CD14-positive monocyte (primary cell): Measurements from ENCODE around the gene CDH18. TPM values are rescaled to one million over a fixed set of nuclear protein-coding genes. Genes with fewer than 3 reads are reported as not detected.

Experiments
- DNase-seq, 3 donors: peaks; one replicate each; pipeline ENCODE4 v3.0.0-alpha.2; 2011 to 2022
- H2AFZ ChIP-seq: 2 replicates; pipeline ENCODE4 v1.6.0; 2012; ENCODE audit warnings: mild to moderate bottlenecking, low read depth, low read length, inconsistent platforms; ENCODE audit not compliant: insufficient read depth, poor library complexity, severe bottlenecking
- H3K27ac ChIP-seq, 2 donors: 1 replicate in 1 of 2; 2 replicates in 1 of 2; pipeline ENCODE4 v1.5.1; 2012 to 2013; ENCODE audit warnings: low read length in 2 of 2, control low read depth in 1 of 2, inconsistent platforms in 1 of 2, low read depth in 1 of 2, mild to moderate bottlenecking in 1 of 2
- H3K27me3 ChIP-seq, 2 donors: one replicate each; pipeline versions ENCODE4 v1.6.0 to v1.6.1; 2011 to 2013; ENCODE audit warnings: low read length in 2 of 2; ENCODE audit not compliant: control insufficient read depth in 2 of 2, insufficient read depth in 2 of 2
- H3K36me3 ChIP-seq, 2 donors: replicated peaks in 1 of 2; 1 replicate in 1 of 2; 2 replicates in 1 of 2; pipeline versions ENCODE4 v1.5.1 to v1.6.1; 2012 to 2013; ENCODE audit warnings: low read length in 2 of 2, control low read depth in 1 of 2, inconsistent platforms in 1 of 2, mild to moderate bottlenecking in 1 of 2; ENCODE audit not compliant: insufficient read depth in 2 of 2, control insufficient read depth in 1 of 2
- H3K4me1 ChIP-seq, 2 donors: 1 replicate in 1 of 2; 2 replicates in 1 of 2; pipeline versions ENCODE4 v1.5.1 to v1.6.1; 2012 to 2013; ENCODE audit warnings: low read length in 2 of 2, control low read depth in 1 of 2, inconsistent platforms in 1 of 2, mild to moderate bottlenecking in 1 of 2, moderate library complexity in 1 of 2; ENCODE audit not compliant: insufficient read depth in 2 of 2, control insufficient read depth in 1 of 2
- H3K4me2 ChIP-seq: replicated peaks from 2 replicates; pipeline ENCODE3; 2012; ENCODE audit warnings: low read length, moderate library complexity, mild to moderate bottlenecking; ENCODE audit not compliant: poor library complexity, severe bottlenecking; ENCODE audit errors: extremely low read depth
- H3K4me3 ChIP-seq, 3 experiments: fragments of 200-600 bp in 1 of 3; sonication (generic) in 1 of 3; replicated peaks in 1 of 3; 1 replicate in 2 of 3; 2 replicates in 1 of 3; pipeline ENCODE4 v1.5.1; 2011 to 2013; ENCODE audit warnings: low read length in 3 of 3, mild to moderate bottlenecking in 3 of 3, control low read depth in 2 of 3, low read depth in 2 of 3, inconsistent platforms in 1 of 3, moderate library complexity in 1 of 3
- H3K79me2 ChIP-seq: 2 replicates; pipeline ENCODE4 v1.6.0; 2012; ENCODE audit warnings: mild to moderate bottlenecking, control low read depth, inconsistent platforms, low read length, moderate library complexity; ENCODE audit not compliant: insufficient read depth
- H3K9ac ChIP-seq: 2 replicates; pipeline ENCODE4 v1.6.0; 2017; ENCODE audit warnings: low read length, mild to moderate bottlenecking; ENCODE audit not compliant: insufficient read depth, poor library complexity, severe bottlenecking
- H3K9me3 ChIP-seq, 2 donors: replicated peaks in 1 of 2; 1 replicate in 1 of 2; 2 replicates in 1 of 2; pipeline versions ENCODE4 v1.5.1 to v1.6.1; 2012 to 2013; ENCODE audit warnings: low read length in 2 of 2, control low read depth in 1 of 2; ENCODE audit not compliant: control insufficient read depth in 1 of 2, insufficient read depth in 1 of 2
- H4K20me1 ChIP-seq: 2 replicates; pipeline ENCODE4 v1.6.0; 2012; ENCODE audit warnings: mild to moderate bottlenecking, low read length, control low read depth, moderate library complexity; ENCODE audit not compliant: insufficient read depth
- H3K27ac Mint-ChIP-seq, 7 donors: one replicate each; pipeline ENCODE4 v1.8.0; 2020; ENCODE audit warnings: mild to moderate bottlenecking in 7 of 7, mixed read lengths in 7 of 7, moderate library complexity in 6 of 7, inconsistent platforms in 2 of 7
- H3K27me3 Mint-ChIP-seq, 3 donors: one replicate each; pipeline ENCODE4 v1.8.0; 2021 to 2022; ENCODE audit warnings: low read depth in 3 of 3, mild to moderate bottlenecking in 3 of 3, mixed read lengths in 3 of 3, moderate library complexity in 3 of 3, inconsistent platforms in 1 of 3
- H3K36me3 Mint-ChIP-seq, 2 donors: one replicate each; pipeline ENCODE4 v1.8.0; 2020; ENCODE audit warnings: mixed read lengths in 2 of 2, inconsistent platforms in 1 of 2, mild to moderate bottlenecking in 1 of 2
- H3K4me1 Mint-ChIP-seq: one replicate; pipeline ENCODE4 v1.8.0; 2020; ENCODE audit warnings: mild to moderate bottlenecking, mixed read lengths
- H3K4me3 Mint-ChIP-seq, 2 donors: one replicate each; pipeline ENCODE4 v1.8.0; 2020; ENCODE audit warnings: mild to moderate bottlenecking in 2 of 2, mixed read lengths in 2 of 2, moderate library complexity in 1 of 2
- H3K9me3 Mint-ChIP-seq, 7 donors: one replicate each; pipeline ENCODE4 v1.8.0; 2020 to 2022; ENCODE audit warnings: mixed read lengths in 7 of 7, mild to moderate bottlenecking in 6 of 7, moderate library complexity in 6 of 7, inconsistent platforms in 2 of 7
- CTCF ChIP-seq: fragments of 200-600 bp; IDR thresholded peaks from one replicate; pipeline ENCODE4 v1.8.0; 2022; ENCODE audit warnings: antibody characterized with exemption, mild to moderate bottlenecking
- WGBS: methylation state at CpG from one replicate; pipeline ENCODE4 v1.1.5; 2013; ENCODE audit warnings: missing lambda C conversion rate; ENCODE audit not compliant: insufficient coverage; 5-methylcytosine and 5-hydroxymethylcytosine counted together
- intact Hi-C, 2 donors: fragments of 100-400 bp; cut with micrococcal nuclease; formaldehyde crosslinking; loops; one replicate each; pipeline versions ENCODE4 v1.15.0 to v1.15.1; 2023
- polyA plus RNA-seq, 3 donors: library from polyadenylated mRNA; depleted of rRNA in 1 of 3; unstranded in 2 of 3; stranded (reverse) in 1 of 3; fragments of 300-500 nt in 2 of 3; fragments of >200 nt in 1 of 3; fragmentation: Illumina TruSeq in 2 of 3; gene quantifications; 1 replicate in 2 of 3; 2 replicates in 1 of 3; pipeline ENCODE4 v1.2.3, GENCODE V29; 2012 to 2021

CDH18 gene
- polyA plus RNA-seq, 3 donors = not detected

- H3K9me3 Mint-ChIP-seq = peaks cover 0 to 4% (median 0%) of the 10 kb centered on the region in 7 donors
- no peak overlapping the region for H3K27ac Mint-ChIP-seq
- intact Hi-C loops = no loop called here
- H3K27ac ChIP-seq = no peak overlapping the region
- no peak for TF ChIP-seq CTCF
- H2AFZ ChIP-seq = no peak overlapping the region
- H3K36me3 Mint-ChIP-seq = no peaks in the 10 kb centered on the region
- no peaks in the 10 kb centered on the region for H4K20me1 ChIP-seq
- no peaks in the 10 kb centered on the region for H3K27me3 ChIP-seq
- no peaks in the 10 kb centered on the region for H3K27me3 Mint-ChIP-seq
- H3K4me1 ChIP-seq = no peaks in the 10 kb centered on the region
- H3K9ac ChIP-seq = no peak overlapping the region
- H3K9me3 ChIP-seq = peaks cover 0 to 3% of the 10 kb centered on the region in 2 donors
- H3K36me3 ChIP-seq = no peaks in the 10 kb centered on the region
- H3K4me2 ChIP-seq = no peak overlapping the region
- WGBS = no CpG with 5 or more reads among the region's 3 CpGs
- H3K79me2 ChIP-seq = no peaks in the 10 kb centered on the region
- no peak for DNase-seq
- no peaks in the 10 kb centered on the region for H3K4me1 Mint-ChIP-seq
- H3K4me3 ChIP-seq = no peak overlapping the region
- no peak overlapping the region for H3K4me3 Mint-ChIP-seq
These were observed 268.9 kb downstream of the CDH18 start for GRCh38 chr5:19719109-19719508.

GRCh38 chr5:19713740-19714139, 274.3 kb downstream of the CDH18 start:
- no peaks in the 10 kb centered on the region for H3K36me3 ChIP-seq
- intact Hi-C loops = no loop called here
- no peaks in the 10 kb centered on the region for H3K36me3 Mint-ChIP-seq
- no peak overlapping the region for H3K4me2 ChIP-seq
- H3K9ac ChIP-seq = no peak overlapping the region
- H3K4me1 Mint-ChIP-seq = no peaks in the 10 kb centered on the region
- H3K27me3 Mint-ChIP-seq = peaks cover 0 to 3% (median 0%) of the 10 kb centered on the region in 3 donors
- H3K27ac Mint-ChIP-seq = no peak overlapping the region
- H3K27me3 ChIP-seq = no peaks in the 10 kb centered on the region
- peaks cover 5 to 7% of the 10 kb centered on the region in 2 donors for H3K9me3 ChIP-seq
- DNase-seq = no peak
- H3K27ac ChIP-seq = no peak overlapping the region
- H4K20me1 ChIP-seq = no peaks in the 10 kb centered on the region
- no peaks in the 10 kb centered on the region for H3K79me2 ChIP-seq
- no peak for TF ChIP-seq CTCF
- H2AFZ ChIP-seq = no peak overlapping the region
- H3K4me3 Mint-ChIP-seq = no peak overlapping the region
- no peaks in the 10 kb centered on the region for H3K4me1 ChIP-seq
- no CpG with 5 or more reads among the region's 1 CpG for WGBS
- H3K4me3 ChIP-seq = no peak overlapping the region
- H3K9me3 Mint-ChIP-seq = peaks cover 0 to 11% (median under 1%) of the 10 kb centered on the region in 7 donors
